NOMO-1 (cell line): Measurements from ENCODE around the gene ERN2.
A peak's percentile ranks its signal among the peaks of the same experiment; 100 is the strongest.

Source experiments
- DNase-seq, 2 experiments: peaks; one replicate each; lab custom pipeline; 2025; ENCODE audit not compliant: unreplicated experiment in 2 of 2; lab: John Stamatoyannopoulos, UW

ERN2 gene

GRCh38 chr16:23640931-23641765 lies 71.9 kb downstream of the ERN2 start, which contains the start of the genes DCTN5 and PALB2:
DCTN5 (plus strand) TSS chr16:23641466; CDS start chr16:23641543, 77 bp downstream.
PALB2 (minus strand) TSS chr16:23641310; CDS start chr16:23641157, 153 bp downstream.
- peak; percentile 93 to 95 for DNase-seq

DNA sequence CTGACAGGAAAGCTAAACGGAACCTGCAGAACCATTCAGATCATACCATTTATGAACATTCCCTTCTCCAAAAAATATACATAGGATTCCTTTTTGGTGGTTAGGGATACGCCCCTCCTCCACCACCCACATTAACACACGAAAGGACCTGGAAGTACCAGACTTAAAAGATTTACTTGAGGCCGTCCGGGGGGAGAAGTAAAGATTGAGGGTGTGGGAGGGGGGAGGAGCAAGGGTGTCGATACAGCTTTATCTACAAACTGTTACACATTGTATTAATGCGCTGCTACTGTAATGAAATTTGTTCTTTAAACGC lies 72.4 kb downstream of the ERN2 start:
- DNase-seq = peak in 1 of 2 experiments; percentile 6
